Fibroblast of lung (primary cell): ENCODE measurements around the gene OR8B8. TPM values are rescaled to one million over a fixed set of nuclear protein-coding genes. Genes with fewer than 3 reads are reported as not detected.

Source experiments
- DNase-seq, 2 donors: peaks; one replicate each; pipeline versions ENCODE4 v3.0.0 to v3.0.0-alpha.2; 2010; ENCODE audit warnings: low read depth in 2 of 2
- H2AFZ ChIP-seq: 2 replicates; pipeline ENCODE4 v1.5.1; 2012; ENCODE audit warnings: low read length, control low read depth, inconsistent platforms
- H3K27ac ChIP-seq: 2 replicates; pipeline ENCODE4 v1.5.1; 2011; ENCODE audit warnings: low read length, control low read depth; ENCODE audit not compliant: insufficient read depth
- H3K27me3 ChIP-seq: 2 replicates; pipeline ENCODE4 v1.5.1; 2011; ENCODE audit warnings: mild to moderate bottlenecking, low read length; ENCODE audit not compliant: control insufficient read depth, insufficient read depth
- H3K36me3 ChIP-seq: 2 replicates; pipeline ENCODE4 v1.5.1; 2011; ENCODE audit warnings: low read length; ENCODE audit not compliant: control insufficient read depth, insufficient read depth
- H3K4me1 ChIP-seq: 2 replicates; pipeline ENCODE4 v1.5.1; 2011; ENCODE audit warnings: low read length; ENCODE audit not compliant: control insufficient read depth, insufficient read depth; ENCODE audit errors: extremely low read depth
- H3K4me2 ChIP-seq: 2 replicates; pipeline ENCODE4 v1.5.1; 2011; ENCODE audit warnings: low read length, control low read depth; ENCODE audit not compliant: insufficient read depth; ENCODE audit errors: extremely low read depth
- H3K4me3 ChIP-seq, 4 experiments: fragments of 200-600 bp in 1 of 4; sonication (generic) in 1 of 4; replicated peaks in 1 of 4; 2 replicates each; pipeline ENCODE4 v1.5.1; 2011 to 2016; ENCODE audit warnings: low read length in 4 of 4, low read depth in 3 of 4, mild to moderate bottlenecking in 3 of 4, control low read depth in 2 of 4, inconsistent platforms in 1 of 4, mixed read lengths in 1 of 4; ENCODE audit not compliant: insufficient read depth in 1 of 4; ENCODE audit errors: control extremely low read depth in 1 of 4
- H3K79me2 ChIP-seq: 2 replicates; pipeline ENCODE4 v1.5.1; 2012; ENCODE audit warnings: mild to moderate bottlenecking, low read length, inconsistent platforms; ENCODE audit not compliant: control insufficient read depth, insufficient read depth
- H3K9ac ChIP-seq: 2 replicates; pipeline ENCODE4 v1.5.1; 2011; ENCODE audit warnings: mild to moderate bottlenecking, low read length, control low read depth; ENCODE audit not compliant: insufficient read depth
- H3K9me3 ChIP-seq: 2 replicates; pipeline ENCODE4 v1.5.1; 2012; ENCODE audit warnings: low read depth, low read length; ENCODE audit not compliant: control insufficient read depth, insufficient read depth
- H4K20me1 ChIP-seq: 2 replicates; pipeline ENCODE4 v1.5.1; 2011; ENCODE audit warnings: low read length; ENCODE audit not compliant: control insufficient read depth, insufficient read depth; ENCODE audit errors: extremely low read depth
- CTCF ChIP-seq, 2 donors: IDR thresholded peaks in 1 of 2; conservative IDR thresholded peaks in 1 of 2; 1 replicate in 1 of 2; 2 replicates in 1 of 2; pipeline ENCODE4 v1.5.1; 2011 to 2012; ENCODE audit warnings: low read length in 2 of 2, control low read depth in 1 of 2, inconsistent platforms in 1 of 2, low read depth in 1 of 2, mild to moderate bottlenecking in 1 of 2
- EZH2 ChIP-seq: IDR thresholded peaks from 2 replicates; pipeline ENCODE4 v1.5.1; 2012; ENCODE audit warnings: low read length, control low read depth, mild to moderate bottlenecking; ENCODE audit errors: missing control alignments
- polyA plus RNA-seq, 2 donors: library from polyadenylated mRNA; depleted of rRNA in 1 of 2; stranded (reverse) in 1 of 2; unstranded in 1 of 2; fragments of >200 nt; gene quantifications; 2 replicates each; pipeline ENCODE4 v1.2.1, GENCODE V29; 2011 to 2012; ENCODE audit warnings: missing spikeins in 1 of 2
- total RNA-seq: library from RNA; depleted of rRNA; stranded (reverse); fragments of >200 nt; gene quantifications from 2 replicates; pipeline ENCODE4 v1.2.1, GENCODE V29; 2014

OR8B8 gene
- total and polyA plus RNA-seq, 2 donors (not counting 1 experiment from before 2014, with no cell fraction given): not detected

- DNase-seq: no peak
- no peaks in the 10 kb centered on the region for H4K20me1 ChIP-seq
- TF ChIP-seq CTCF (conservative IDR thresholded peaks at IDR 0.05 in 1 of 2, IDR thresholded peaks at IDR 0.05 in 1 of 2; ENCODE audit: low read depth in 1 of 2, low read length in 2 of 2): no peak
- TF ChIP-seq EZH2: no peak
These were observed 19.9 kb upstream of the OR8B8 start for GRCh38 chr11:124465368-124465767.

GRCh38 chr11:124463990-124464389 lies 18.5 kb upstream of the OR8B8 start:
- no peaks in the 10 kb centered on the region for H4K20me1 ChIP-seq
- no peak overlapping the region for H3K4me2 ChIP-seq
- no peak overlapping the region for H3K27ac ChIP-seq
- H2AFZ ChIP-seq: no peak overlapping the region
- H3K9me3 ChIP-seq: no peaks in the 10 kb centered on the region
- H3K27me3 ChIP-seq: no peaks in the 10 kb centered on the region
- no peak for DNase-seq
- H3K4me3 ChIP-seq: no peak overlapping the region
- no peak for TF ChIP-seq CTCF (conservative IDR thresholded peaks at IDR 0.05 in 1 of 2, IDR thresholded peaks at IDR 0.05 in 1 of 2; ENCODE audit: low read depth in 1 of 2, low read length in 2 of 2)
- no peak for TF ChIP-seq EZH2
- no peaks in the 10 kb centered on the region for H3K4me1 ChIP-seq
- H3K9ac ChIP-seq: no peak overlapping the region
- no peaks in the 10 kb centered on the region for H3K36me3 ChIP-seq
- H3K79me2 ChIP-seq: no peaks in the 10 kb centered on the region

More at GRCh38 chr11:124465368-124465767, 19.9 kb upstream of the OR8B8 start:
- Histone ChIP-seq H3K79me2 (no peaks in the 10 kb centered on the region), H3K27me3 (no peaks in the 10 kb centered on the region), H3K9me3 (no peaks in the 10 kb centered on the region), H3K9ac (no peak overlapping the region), H3K4me2 (no peak overlapping the region), H2AFZ (no peak overlapping the region), H3K27ac (no peak overlapping the region), H3K4me3 (no peak overlapping the region), H3K4me1 (no peaks in the 10 kb centered on the region), H3K36me3 (no peaks in the 10 kb centered on the region)

GRCh38 chr11:124463324-124463723 lies 17.8 kb upstream of the OR8B8 start:
- no peaks in the 10 kb centered on the region for H3K27me3 ChIP-seq

More at GRCh38 chr11:124463324-124463723, 17.8 kb upstream of the OR8B8 start:
- H3K27ac ChIP-seq: no peak overlapping the region
- no peaks in the 10 kb centered on the region for H3K9me3 ChIP-seq
- TF ChIP-seq CTCF (conservative IDR thresholded peaks at IDR 0.05 in 1 of 2, IDR thresholded peaks at IDR 0.05 in 1 of 2; ENCODE audit: low read depth in 1 of 2, low read length in 2 of 2) (no peak), EZH2 (no peak)
- H3K4me3 ChIP-seq: no peak overlapping the region
- no peaks in the 10 kb centered on the region for H4K20me1 ChIP-seq
- H3K4me1 ChIP-seq: no peaks in the 10 kb centered on the region
- H3K9ac ChIP-seq: no peak overlapping the region
- H3K36me3 ChIP-seq: no peaks in the 10 kb centered on the region
- no peak overlapping the region for H3K4me2 ChIP-seq
- DNase-seq: no peak
- H2AFZ ChIP-seq: no peak overlapping the region
- no peaks in the 10 kb centered on the region for H3K79me2 ChIP-seq
